GM21825 (cell line): Measurements from ENCODE around the gene ST3GAL3.
"Not testable (repeated sequence)": the region's sequence is repeated elsewhere in the genome, so short reads cannot be mapped to it uniquely, and the experiment has no call there.

Experiments
- ATAC-seq: cut with Tn5 transposase; IDR thresholded peaks from one replicate; pipeline ENCODE4 v1.9.1; 2021; ENCODE audit warnings: mild to moderate bottlenecking, moderate library complexity; ENCODE audit not compliant: unreplicated experiment

The ST3GAL3 gene

DNA sequence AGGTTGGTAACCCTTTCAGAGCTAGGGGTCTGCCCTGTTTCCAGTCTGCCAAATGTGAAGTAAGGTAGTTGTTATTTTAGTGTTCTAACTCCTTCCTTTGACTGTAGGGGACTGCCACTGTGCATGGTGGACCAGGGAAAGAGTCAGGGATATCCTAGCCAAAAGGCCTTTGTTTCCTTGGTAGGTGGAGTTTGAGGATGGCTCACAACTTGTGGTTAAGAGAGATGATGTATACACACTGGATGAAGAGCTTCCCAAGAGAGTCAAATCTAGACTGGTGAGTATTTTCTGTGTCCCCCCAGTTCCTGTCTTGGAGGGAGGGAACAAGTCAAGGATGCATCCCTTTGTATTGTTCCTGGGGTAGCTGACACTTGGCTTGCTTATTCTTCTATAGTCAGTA is 3.5 kb upstream of the ST3GAL3 start:
- ATAC-seq = no peak

GRCh38 chr1:43704838-43705237 is 2.5 kb upstream of the ST3GAL3 start:
- ATAC-seq = no peak

DNA sequence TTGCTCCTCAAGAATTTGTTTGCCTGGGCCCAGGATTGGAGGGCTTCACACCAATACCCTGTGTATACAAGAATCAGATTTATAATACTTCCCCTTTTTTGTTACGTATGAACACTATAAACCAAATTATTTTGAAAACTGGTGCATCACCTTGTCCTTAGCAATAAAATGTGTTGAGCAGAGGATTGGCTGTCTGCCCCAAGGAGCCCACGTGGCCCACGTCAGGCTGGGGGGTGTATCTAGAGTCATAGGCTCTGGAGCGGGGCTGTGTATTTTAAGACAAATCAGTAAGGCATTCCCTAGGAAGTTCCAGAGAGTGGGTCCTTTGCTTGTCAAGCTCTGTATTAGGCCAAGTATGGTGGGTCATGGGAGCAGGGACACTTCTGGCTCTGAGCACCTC is 2.0 kb upstream of the ST3GAL3 start:
- no peak for ATAC-seq

GRCh38 chr1:43705982-43706597 is 1.2 kb upstream of the ST3GAL3 start:
- ATAC-seq = no peak

- no peak for ATAC-seq
These were observed 642 bp upstream of the ST3GAL3 start for GRCh38 chr1:43706598-43707189.

- no peak for ATAC-seq
These were observed 670 bp downstream of the ST3GAL3 start for GRCh38 chr1:43708002-43708410.

- no peak for ATAC-seq
These were observed 3.7 kb downstream of the ST3GAL3 start for GRCh38 chr1:43711049-43711448.

DNA sequence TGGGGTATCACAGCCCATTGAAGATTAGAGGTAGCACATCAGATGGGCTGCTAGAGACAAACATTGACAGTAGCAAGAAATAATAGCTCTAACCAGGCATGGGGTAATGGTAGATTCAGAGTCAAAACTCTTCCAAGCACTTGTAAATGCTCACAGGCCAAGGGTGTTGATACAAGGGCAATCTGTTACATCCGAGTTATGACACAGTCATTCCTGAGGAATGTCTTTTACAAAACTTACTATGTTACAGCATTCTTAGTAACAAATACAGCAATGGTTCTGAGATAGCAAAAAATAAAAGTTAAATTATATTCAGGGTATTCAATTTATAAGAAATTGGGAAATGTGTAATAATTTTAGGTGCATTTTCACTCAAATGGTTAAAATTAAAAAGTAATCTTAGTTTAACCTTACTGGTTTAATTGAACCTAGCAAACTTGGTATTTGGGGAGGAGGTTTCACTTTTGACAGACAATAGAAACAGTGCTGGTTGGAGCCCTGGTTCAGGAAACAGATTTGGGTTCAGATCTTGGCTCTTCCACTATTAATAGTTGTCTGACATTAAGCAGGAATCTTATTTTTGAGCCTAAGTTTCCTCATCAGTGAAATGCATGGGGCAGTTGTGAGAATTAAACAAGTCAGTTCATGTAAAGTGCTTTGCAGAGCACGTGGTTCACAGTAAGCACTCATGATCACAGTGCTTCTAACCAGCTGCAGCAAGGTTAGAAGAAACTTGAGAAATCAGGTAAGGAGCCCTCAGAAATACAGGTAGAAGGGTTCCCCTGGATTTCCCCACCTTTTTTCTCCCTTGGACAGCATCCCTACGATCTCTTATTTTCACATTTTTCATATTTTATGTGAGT is 4.4 kb downstream of the ST3GAL3 start:
- no peak for ATAC-seq

DNA sequence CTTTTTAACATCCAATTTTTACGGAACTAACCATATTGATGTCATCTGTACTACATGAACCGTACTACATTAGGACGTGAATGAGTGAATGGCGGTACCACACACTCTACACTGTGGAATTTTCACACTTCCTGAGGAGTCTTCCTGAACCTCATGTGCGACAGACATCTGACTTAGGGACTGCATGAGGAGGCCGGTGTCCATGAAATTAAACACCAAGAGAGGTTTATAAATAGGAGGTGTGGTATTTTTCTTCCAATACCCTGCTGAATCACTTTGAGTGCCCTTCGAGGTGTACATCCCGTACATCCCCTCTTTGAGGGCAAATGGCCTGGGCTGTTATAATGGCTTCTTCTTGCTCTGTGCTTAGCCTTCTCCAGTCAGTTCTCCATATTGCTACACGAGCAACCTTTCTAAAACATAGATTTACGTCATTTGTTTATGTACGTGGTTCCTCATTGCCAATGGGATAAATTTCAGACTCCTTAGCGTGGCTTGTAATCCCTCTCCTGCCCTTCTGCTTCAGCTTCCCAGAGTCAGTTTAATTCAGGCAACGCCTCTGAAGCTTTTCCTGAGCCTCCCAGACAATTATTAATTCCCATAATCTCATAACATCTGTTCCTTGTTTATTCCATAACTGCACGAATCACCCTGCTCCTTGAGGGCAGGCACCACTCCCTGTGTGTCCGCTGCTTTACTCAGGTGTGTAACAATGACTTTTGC is 9.4 kb downstream of the ST3GAL3 start:
- ATAC-seq = no peak

- no peak for ATAC-seq
These were observed 11.7 kb downstream of the ST3GAL3 start for GRCh38 chr1:43719063-43719462.

GRCh38 chr1:43719670-43720419 is 12.5 kb downstream of the ST3GAL3 start:
- ATAC-seq = not testable (repeated sequence)

GRCh38 chr1:43722810-43723209 is 15.5 kb downstream of the ST3GAL3 start:
- no peak for ATAC-seq

DNA sequence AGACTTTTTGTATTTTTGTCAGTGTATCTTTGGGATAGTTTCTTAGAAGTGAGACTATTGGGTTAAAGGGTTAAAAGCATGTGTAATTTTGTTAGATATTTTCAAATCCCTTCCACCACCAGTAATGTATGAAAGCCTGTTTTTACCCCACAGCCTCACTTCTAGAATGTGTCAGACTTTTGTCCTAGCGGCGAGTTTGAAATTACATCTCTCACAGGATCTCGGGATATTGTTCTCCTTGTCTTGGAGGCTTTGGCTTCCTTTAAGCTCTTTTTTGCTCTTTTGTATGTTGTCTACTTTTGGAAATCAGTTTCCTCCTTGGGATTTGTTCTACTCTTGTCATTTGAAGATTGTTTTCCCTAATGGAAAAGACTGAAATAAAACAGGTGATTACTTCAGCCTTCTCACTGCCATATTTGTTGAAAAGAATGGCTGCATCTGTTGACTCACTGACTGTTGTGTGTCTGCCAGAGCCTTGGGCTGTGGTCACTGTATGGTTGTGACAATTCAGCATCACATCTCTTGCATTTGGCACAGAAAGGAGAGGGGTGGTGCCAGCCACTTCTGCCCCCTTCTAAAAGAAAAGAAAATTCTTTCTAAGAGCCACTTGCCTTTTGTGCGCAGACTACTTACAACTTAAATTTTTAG is 22.6 kb downstream of the ST3GAL3 start:
- no peak for ATAC-seq

GRCh38 chr1:43731867-43732531 is 24.7 kb downstream of the ST3GAL3 start:
- ATAC-seq = no peak

GRCh38 chr1:43736819-43737218 is 29.5 kb downstream of the ST3GAL3 start:
- ATAC-seq = no peak

DNA sequence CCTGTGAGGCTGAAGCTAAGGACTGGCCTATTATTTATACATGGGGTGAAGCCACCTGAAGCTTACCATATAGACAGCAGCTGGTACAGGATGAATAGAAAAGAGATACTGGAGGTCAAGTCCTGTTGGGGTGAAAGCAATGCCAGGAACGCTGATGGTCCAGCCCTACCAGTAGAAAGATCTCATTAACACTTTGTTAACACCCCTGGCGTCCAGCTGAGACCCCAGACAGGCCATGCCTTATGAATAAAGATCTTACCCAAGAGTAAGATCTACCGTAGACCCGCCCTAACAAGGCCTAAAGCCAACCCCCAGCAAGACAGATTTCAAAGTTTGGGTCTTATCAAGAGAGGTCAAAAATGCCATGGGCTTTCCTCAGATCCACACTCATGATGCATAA is 34.7 kb downstream of the ST3GAL3 start:
- no peak for ATAC-seq

DNA sequence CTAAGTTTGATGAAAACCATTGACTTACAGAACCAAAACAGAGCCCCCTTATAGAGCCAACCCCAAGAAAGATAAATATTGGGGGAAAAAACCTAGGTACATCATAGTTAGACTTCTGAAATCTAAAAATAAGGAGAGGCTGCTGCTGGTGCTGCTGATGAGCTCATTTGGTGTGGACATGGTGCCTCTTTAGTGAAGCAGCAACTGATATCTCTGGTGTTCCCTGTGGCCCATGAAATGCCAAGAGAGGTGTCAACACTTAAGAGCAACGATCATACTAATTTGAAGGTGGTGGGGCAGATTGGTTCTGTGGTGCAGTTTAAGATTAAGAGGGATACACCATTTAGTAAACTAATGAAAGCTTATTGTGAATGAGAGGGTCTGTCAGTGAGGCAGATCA is 35.9 kb downstream of the ST3GAL3 start:
- ATAC-seq = no peak

- no peak for ATAC-seq
These were observed 40.4 kb downstream of the ST3GAL3 start for GRCh38 chr1:43747736-43748135.

GRCh38 chr1:43750083-43750482 is 42.7 kb downstream of the ST3GAL3 start:
- ATAC-seq = no peak

GRCh38 chr1:43753422-43753821 is 46.1 kb downstream of the ST3GAL3 start:
- no peak for ATAC-seq
